ENCODE measurements around the gene DUSP18. TPM values are rescaled to one million over a fixed set of nuclear protein-coding genes. Genes with fewer than 3 reads are reported as not detected.

DUSP18 gene
- total and polyA plus RNA-seq, 2 of the 4 experiments (the other 2 are of a cell fraction), result 14.9 TPM

- in situ Hi-C loops (cut with MboI; ENCODE audit: low sequenced_read_pairs) (no loop called here), intact Hi-C loops (cut with micrococcal nuclease) (no loop called here), dilution Hi-C loops (cut with HindIII; ENCODE audit: low sequenced_read_pairs, unreplicated experiment) (no loop called here)
- H3K18ac ChIP-seq (ENCODE audit: low read depth, low read length), result no peak overlapping the region
- no TSS peak for BruUV-seq (replicated peaks)
- no peak overlapping the region for H2BK20ac ChIP-seq (ENCODE audit: low read depth, low read length)
- H2AK9ac ChIP-seq (replicated peaks; ENCODE audit: low read depth, low read length, poor library complexity), result no peak overlapping the region
- no peak overlapping the region for H3K23ac ChIP-seq (ENCODE audit: low read depth, low read length)
- H2BK120ac ChIP-seq (ENCODE audit: low read depth, low read length), result no peak overlapping the region
- H3K4me2 ChIP-seq (ENCODE audit: low read depth, low read length), result no peak overlapping the region
- no peak overlapping the region for H3K9ac ChIP-seq (ENCODE audit: low read depth, low read length)
- no peak for TF ChIP-seq RFX5 (IDR thresholded peaks at IDR 0.05; ENCODE audit: low read depth, low read length)
- TF ChIP-seq POLR2A (IDR thresholded peaks at IDR 0.05; ENCODE audit: low read depth, low read length), result no peak
- TF ChIP-seq RCOR1 (IDR thresholded peaks at IDR 0.05; ENCODE audit: insufficient replicate concordance, low read length), result no peak
- no peak for TF ChIP-seq ELK1 (IDR thresholded peaks at IDR 0.05; ENCODE audit: borderline replicate concordance, low read depth, low read length)
- TF ChIP-seq BHLHE40 (IDR thresholded peaks at IDR 0.05; ENCODE audit: low read depth, low read length), result no peak
- TF ChIP-seq SMC3 (IDR thresholded peaks at IDR 0.05; ENCODE audit: low read depth, low read length), result no peak
- TF ChIP-seq MAFK (IDR thresholded peaks at IDR 0.05; ENCODE audit: low read depth, low read length), result no peak
- TF ChIP-seq, protein P1, sequence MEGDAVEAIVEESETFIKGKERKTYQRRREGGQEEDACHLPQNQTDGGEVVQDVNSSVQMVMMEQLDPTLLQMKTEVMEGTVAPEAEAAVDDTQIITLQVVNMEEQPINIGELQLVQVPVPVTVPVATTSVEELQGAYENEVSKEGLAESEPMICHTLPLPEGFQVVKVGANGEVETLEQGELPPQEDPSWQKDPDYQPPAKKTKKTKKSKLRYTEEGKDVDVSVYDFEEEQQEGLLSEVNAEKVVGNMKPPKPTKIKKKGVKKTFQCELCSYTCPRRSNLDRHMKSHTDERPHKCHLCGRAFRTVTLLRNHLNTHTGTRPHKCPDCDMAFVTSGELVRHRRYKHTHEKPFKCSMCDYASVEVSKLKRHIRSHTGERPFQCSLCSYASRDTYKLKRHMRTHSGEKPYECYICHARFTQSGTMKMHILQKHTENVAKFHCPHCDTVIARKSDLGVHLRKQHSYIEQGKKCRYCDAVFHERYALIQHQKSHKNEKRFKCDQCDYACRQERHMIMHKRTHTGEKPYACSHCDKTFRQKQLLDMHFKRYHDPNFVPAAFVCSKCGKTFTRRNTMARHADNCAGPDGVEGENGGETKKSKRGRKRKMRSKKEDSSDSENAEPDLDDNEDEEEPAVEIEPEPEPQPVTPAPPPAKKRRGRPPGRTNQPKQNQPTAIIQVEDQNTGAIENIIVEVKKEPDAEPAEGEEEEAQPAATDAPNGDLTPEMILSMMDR (conservative IDR thresholded peaks at IDR 0.05; ENCODE audit: low read depth, low read length), result no peak
- no peak for TF ChIP-seq NFE2L2 (IDR thresholded peaks at IDR 0.05; ENCODE audit: low read depth, low read length)
- no peak for TF ChIP-seq USF2 (IDR thresholded peaks at IDR 0.05; ENCODE audit: low read depth, low read length)
- no peak for TF ChIP-seq FOS (IDR thresholded peaks at IDR 0.05; ENCODE audit: low read depth, low read length)
- no peak for TF ChIP-seq MXI1 (IDR thresholded peaks at IDR 0.05; ENCODE audit: borderline replicate concordance, low read depth, low read length)
- TF ChIP-seq RAD21 (IDR thresholded peaks at IDR 0.05; ENCODE audit: low read length), result no peak
- no peak for TF ChIP-seq MAZ (IDR thresholded peaks at IDR 0.05; ENCODE audit: borderline replicate concordance, low read depth, low read length)
- DNase-seq (no peak), ATAC-seq (ENCODE audit: low read depth) (no peak)
- no peak overlapping the region for H2BK5ac ChIP-seq (ENCODE audit: low read depth, low read length, poor library complexity, severe bottlenecking)
- H3K9me3 ChIP-seq (ENCODE audit: control insufficient read depth, insufficient read depth, low read length), result no peaks in the 10 kb centered on the region
- no peak overlapping the region for H3K14ac ChIP-seq (replicated peaks; ENCODE audit: low read depth, low read length)
- no peak overlapping the region for H3K4ac ChIP-seq (ENCODE audit: low read depth, low read length)
- no peak overlapping the region for H3K56ac ChIP-seq (ENCODE audit: extremely low read depth, insufficient read depth, low read length)
- ChIA-PET POLR2A (ENCODE audit: unreplicated experiment) (no interaction called here), CTCF (no interaction called here)
- H3K27ac ChIP-seq (ENCODE audit: insufficient read depth, low read length), result no peak overlapping the region
- no peak overlapping the region for H3K4me3 ChIP-seq (ENCODE audit: insufficient read depth, low read depth, low read length)
- no peak overlapping the region for H2AFZ ChIP-seq (replicated peaks; ENCODE audit: low read length, poor library complexity)
- H4K91ac ChIP-seq (ENCODE audit: insufficient read depth, low read depth, low read length), result no peak overlapping the region
- peaks cover 6% of the 10 kb centered on the region for H3K4me1 ChIP-seq (ENCODE audit: control insufficient read depth, insufficient read depth, low read length)
- no peaks in the 10 kb centered on the region for H3K79me1 ChIP-seq (ENCODE audit: low read depth in 1 of 2, low read length in 2 of 2)
- H2BK15ac ChIP-seq (ENCODE audit: low read depth, low read length), result no peak overlapping the region
- H3K36me3 ChIP-seq (ENCODE audit: control insufficient read depth, insufficient read depth, low read length), result no peaks in the 10 kb centered on the region
- H4K8ac ChIP-seq (ENCODE audit: low read depth in 2 of 2, low read length in 2 of 2), result no peak overlapping the region
- H4K5ac ChIP-seq (ENCODE audit: low read depth, low read length), result no peak overlapping the region
- no peaks in the 10 kb centered on the region for H4K20me1 ChIP-seq (ENCODE audit: insufficient read depth, low read length)
- H3K9me1 ChIP-seq (ENCODE audit: insufficient read depth, low read length), result peaks cover 7% of the 10 kb centered on the region
- no peaks in the 10 kb centered on the region for H3K27me3 ChIP-seq (ENCODE audit: control insufficient read depth, insufficient read depth, low read length)
- WGBS, 2 experiments (ENCODE audit: extremely low coverage in 2 of 2, insufficient read length in 1 of 2), result no CpG with 5 or more reads among the region's 2 CpGs
- no peak overlapping the region for H2AK5ac ChIP-seq (ENCODE audit: low read depth, low read length)
Observed at GRCh38 chr22:30714062-30714461, 46.4 kb upstream of the DUSP18 start.
